ENCODE results near the gene SPIB.

SPIB gene

DNA sequence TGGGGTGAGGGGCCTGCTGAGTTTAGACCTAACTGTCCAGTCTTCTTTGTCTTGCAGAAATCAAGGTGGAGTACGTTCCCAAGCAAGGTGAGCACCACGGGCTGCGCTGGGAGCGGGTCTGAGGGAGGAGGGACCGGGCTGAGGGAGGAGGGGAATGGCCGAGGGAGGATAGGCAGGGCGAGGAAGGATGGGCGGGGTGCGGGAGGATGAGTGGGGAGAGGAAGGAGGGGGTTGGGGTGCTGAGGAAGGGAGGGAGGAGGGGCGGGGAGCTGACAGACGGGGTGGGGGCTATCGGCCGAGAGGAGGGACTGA, 32.4 kb downstream of the SPIB start (continued):
- TF ChIP-seq ESRRG (CRISPR knock-in tag; IDR thresholded peaks at IDR 0.05), result no peak
- no peak for TF ChIP-seq ZC3H10 (CRISPR knock-in tag; IDR thresholded peaks at IDR 0.05)
- TF ChIP-seq, protein P1, sequence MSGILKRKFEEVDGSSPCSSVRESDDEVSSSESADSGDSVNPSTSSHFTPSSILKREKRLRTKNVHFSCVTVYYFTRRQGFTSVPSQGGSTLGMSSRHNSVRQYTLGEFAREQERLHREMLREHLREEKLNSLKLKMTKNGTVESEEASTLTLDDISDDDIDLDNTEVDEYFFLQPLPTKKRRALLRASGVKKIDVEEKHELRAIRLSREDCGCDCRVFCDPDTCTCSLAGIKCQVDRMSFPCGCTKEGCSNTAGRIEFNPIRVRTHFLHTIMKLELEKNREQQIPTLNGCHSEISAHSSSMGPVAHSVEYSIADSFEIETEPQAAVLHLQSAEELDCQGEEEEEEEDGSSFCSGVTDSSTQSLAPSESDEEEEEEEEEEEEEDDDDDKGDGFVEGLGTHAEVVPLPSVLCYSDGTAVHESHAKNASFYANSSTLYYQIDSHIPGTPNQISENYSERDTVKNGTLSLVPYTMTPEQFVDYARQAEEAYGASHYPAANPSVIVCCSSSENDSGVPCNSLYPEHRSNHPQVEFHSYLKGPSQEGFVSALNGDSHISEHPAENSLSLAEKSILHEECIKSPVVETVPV (CRISPR knock-in tag; IDR thresholded peaks at IDR 0.05), result no peak
- no peak for TF ChIP-seq ZNF8 (CRISPR knock-in tag; IDR thresholded peaks at IDR 0.05)
- no peak for TF ChIP-seq TCF4 (CRISPR knock-in tag; IDR thresholded peaks at IDR 0.05; ENCODE audit: borderline replicate concordance)
- no peak for TF ChIP-seq GLIS3 (CRISPR knock-in tag; IDR thresholded peaks at IDR 0.05)
- no peak for TF ChIP-seq SNAI2 (CRISPR knock-in tag; IDR thresholded peaks at IDR 0.05)

DNA sequence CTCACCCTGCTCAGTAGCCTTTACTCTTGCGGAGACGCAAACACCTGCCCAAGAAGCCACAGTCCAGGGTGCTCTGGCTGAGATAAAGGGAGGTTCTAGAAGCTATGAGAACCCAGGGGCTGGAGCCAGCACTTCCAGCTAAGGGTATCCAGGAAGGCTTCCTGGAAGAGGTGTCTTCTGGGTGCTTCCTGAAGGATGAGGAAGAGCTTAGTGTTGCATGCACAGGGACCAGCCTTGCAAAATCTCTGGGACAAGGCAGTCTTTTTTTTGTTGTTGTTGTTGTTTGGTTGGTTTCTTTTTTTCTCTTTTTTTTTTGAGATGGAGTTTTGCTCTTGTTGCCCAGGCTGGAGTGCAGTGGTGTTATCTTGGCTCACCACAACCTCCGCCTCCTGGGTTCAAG, 34.5 kb downstream of the SPIB start:
- TF ChIP-seq CSDC2 (CRISPR knock-in tag; IDR thresholded peaks at IDR 0.05) (no peak), ZC3H10 (CRISPR knock-in tag; IDR thresholded peaks at IDR 0.05) (no peak), ZFP3 (CRISPR knock-in tag; IDR thresholded peaks at IDR 0.05) (no peak), TCF4 (CRISPR knock-in tag; IDR thresholded peaks at IDR 0.05; ENCODE audit: borderline replicate concordance) (no peak), ESRRG (CRISPR knock-in tag; IDR thresholded peaks at IDR 0.05) (no peak), SNAI2 (CRISPR knock-in tag; IDR thresholded peaks at IDR 0.05) (no peak), ZNF565 (CRISPR knock-in tag; conservative IDR thresholded peaks at IDR 0.05; ENCODE audit: low read depth) (no peak)
- TF ChIP-seq, protein P2, sequence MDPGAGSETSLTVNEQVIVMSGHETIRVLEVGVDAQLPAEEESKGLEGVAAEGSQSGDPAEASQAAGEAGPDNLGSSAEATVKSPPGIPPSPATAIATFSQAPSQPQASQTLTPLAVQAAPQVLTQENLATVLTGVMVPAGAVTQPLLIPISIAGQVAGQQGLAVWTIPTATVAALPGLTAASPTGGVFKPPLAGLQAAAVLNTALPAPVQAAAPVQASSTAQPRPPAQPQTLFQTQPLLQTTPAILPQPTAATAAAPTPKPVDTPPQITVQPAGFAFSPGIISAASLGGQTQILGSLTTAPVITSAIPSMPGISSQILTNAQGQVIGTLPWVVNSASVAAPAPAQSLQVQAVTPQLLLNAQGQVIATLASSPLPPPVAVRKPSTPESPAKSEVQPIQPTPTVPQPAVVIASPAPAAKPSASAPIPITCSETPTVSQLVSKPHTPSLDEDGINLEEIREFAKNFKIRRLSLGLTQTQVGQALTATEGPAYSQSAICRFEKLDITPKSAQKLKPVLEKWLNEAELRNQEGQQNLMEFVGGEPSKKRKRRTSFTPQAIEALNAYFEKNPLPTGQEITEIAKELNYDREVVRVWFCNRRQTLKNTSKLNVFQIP (CRISPR knock-in tag; IDR thresholded peaks at IDR 0.05; ENCODE audit: borderline replicate concordance, low read depth), result no peak
- TF ChIP-seq, protein P3, sequence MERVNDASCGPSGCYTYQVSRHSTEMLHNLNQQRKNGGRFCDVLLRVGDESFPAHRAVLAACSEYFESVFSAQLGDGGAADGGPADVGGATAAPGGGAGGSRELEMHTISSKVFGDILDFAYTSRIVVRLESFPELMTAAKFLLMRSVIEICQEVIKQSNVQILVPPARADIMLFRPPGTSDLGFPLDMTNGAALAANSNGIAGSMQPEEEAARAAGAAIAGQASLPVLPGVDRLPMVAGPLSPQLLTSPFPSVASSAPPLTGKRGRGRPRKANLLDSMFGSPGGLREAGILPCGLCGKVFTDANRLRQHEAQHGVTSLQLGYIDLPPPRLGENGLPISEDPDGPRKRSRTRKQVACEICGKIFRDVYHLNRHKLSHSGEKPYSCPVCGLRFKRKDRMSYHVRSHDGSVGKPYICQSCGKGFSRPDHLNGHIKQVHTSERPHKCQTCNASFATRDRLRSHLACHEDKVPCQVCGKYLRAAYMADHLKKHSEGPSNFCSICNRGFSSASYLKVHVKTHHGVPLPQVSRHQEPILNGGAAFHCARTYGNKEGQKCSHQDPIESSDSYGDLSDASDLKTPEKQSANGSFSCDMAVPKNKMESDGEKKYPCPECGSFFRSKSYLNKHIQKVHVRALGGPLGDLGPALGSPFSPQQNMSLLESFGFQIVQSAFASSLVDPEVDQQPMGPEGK (CRISPR knock-in tag; IDR thresholded peaks at IDR 0.05; ENCODE audit: borderline replicate concordance), result no peak
- no peak for ATAC-seq

DNA sequence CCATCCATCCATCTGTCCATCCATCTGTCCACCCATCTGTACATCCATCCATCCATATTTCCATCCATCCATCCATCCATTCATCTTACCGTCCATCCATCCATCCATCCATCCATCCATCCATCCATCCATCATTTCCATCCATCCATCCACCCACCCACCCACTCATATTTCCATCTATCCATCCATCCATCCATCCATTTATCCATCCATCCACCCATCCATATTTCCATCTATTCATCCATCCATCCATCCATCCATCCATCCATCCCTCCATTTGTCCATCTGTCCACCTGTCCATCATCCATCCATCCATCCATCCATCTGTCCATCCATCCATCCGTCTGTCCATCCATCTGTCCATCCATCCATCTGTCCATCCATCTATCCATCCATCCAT, 37.3 kb downstream of the SPIB start:
- no peak for TF ChIP-seq ZNF8 (CRISPR knock-in tag; IDR thresholded peaks at IDR 0.05)
- no peak for TF ChIP-seq CSDC2 (CRISPR knock-in tag; IDR thresholded peaks at IDR 0.05)
- TF ChIP-seq, protein P3 (CRISPR knock-in tag; IDR thresholded peaks at IDR 0.05; ENCODE audit: borderline replicate concordance), result no peak
- no peak for TF ChIP-seq SNAI2 (CRISPR knock-in tag; IDR thresholded peaks at IDR 0.05)
- TF ChIP-seq TOX (CRISPR knock-in tag; IDR thresholded peaks at IDR 0.05; ENCODE audit: borderline replicate concordance), result no peak
- TF ChIP-seq ZFP3 (CRISPR knock-in tag; IDR thresholded peaks at IDR 0.05), result no peak
- TF ChIP-seq, protein P1 (CRISPR knock-in tag; IDR thresholded peaks at IDR 0.05), result no peak
- no peak for TF ChIP-seq GLIS3 (CRISPR knock-in tag; IDR thresholded peaks at IDR 0.05)
- TF ChIP-seq, protein P4, sequence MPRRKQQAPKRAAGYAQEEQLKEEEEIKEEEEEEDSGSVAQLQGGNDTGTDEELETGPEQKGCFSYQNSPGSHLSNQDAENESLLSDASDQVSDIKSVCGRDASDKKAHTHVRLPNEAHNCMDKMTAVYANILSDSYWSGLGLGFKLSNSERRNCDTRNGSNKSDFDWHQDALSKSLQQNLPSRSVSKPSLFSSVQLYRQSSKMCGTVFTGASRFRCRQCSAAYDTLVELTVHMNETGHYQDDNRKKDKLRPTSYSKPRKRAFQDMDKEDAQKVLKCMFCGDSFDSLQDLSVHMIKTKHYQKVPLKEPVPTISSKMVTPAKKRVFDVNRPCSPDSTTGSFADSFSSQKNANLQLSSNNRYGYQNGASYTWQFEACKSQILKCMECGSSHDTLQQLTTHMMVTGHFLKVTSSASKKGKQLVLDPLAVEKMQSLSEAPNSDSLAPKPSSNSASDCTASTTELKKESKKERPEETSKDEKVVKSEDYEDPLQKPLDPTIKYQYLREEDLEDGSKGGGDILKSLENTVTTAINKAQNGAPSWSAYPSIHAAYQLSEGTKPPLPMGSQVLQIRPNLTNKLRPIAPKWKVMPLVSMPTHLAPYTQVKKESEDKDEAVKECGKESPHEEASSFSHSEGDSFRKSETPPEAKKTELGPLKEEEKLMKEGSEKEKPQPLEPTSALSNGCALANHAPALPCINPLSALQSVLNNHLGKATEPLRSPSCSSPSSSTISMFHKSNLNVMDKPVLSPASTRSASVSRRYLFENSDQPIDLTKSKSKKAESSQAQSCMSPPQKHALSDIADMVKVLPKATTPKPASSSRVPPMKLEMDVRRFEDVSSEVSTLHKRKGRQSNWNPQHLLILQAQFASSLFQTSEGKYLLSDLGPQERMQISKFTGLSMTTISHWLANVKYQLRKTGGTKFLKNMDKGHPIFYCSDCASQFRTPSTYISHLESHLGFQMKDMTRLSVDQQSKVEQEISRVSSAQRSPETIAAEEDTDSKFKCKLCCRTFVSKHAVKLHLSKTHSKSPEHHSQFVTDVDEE (CRISPR knock-in tag; IDR thresholded peaks at IDR 0.05), result no peak
- no peak for TF ChIP-seq ARNTL (CRISPR knock-in tag; IDR thresholded peaks at IDR 0.05; ENCODE audit: borderline replicate concordance, low read depth)
- no peak for TF ChIP-seq PPARA (CRISPR knock-in tag; IDR thresholded peaks at IDR 0.05; ENCODE audit: borderline replicate concordance)
- TF ChIP-seq OSR1 (CRISPR knock-in tag; IDR thresholded peaks at IDR 0.05), result no peak
- no peak for TF ChIP-seq TCF4 (CRISPR knock-in tag; IDR thresholded peaks at IDR 0.05; ENCODE audit: borderline replicate concordance)
- no peak for TF ChIP-seq ZFP30 (CRISPR knock-in tag; IDR thresholded peaks at IDR 0.05)
- no peak for TF ChIP-seq ISL1 (CRISPR knock-in tag; IDR thresholded peaks at IDR 0.05)
- no peak for TF ChIP-seq ZNF565 (CRISPR knock-in tag; conservative IDR thresholded peaks at IDR 0.05; ENCODE audit: low read depth)
- no peak for TF ChIP-seq RARB (CRISPR knock-in tag; IDR thresholded peaks at IDR 0.05)
- TF ChIP-seq ZNF70 (CRISPR knock-in tag; IDR thresholded peaks at IDR 0.05), result no peak
- no peak for TF ChIP-seq BACH2 (CRISPR knock-in tag; IDR thresholded peaks at IDR 0.05; ENCODE audit: borderline replicate concordance)
- no peak for ATAC-seq
